NCI-H524 treated with DMSO at 0.1 percent for 48 hours (cell line): ENCODE results near the gene TEAD1.

Experiments
- DNase-seq: peaks from one replicate; lab custom pipeline; 2025; lab: John Stamatoyannopoulos, UW

The TEAD1 gene

DNA sequence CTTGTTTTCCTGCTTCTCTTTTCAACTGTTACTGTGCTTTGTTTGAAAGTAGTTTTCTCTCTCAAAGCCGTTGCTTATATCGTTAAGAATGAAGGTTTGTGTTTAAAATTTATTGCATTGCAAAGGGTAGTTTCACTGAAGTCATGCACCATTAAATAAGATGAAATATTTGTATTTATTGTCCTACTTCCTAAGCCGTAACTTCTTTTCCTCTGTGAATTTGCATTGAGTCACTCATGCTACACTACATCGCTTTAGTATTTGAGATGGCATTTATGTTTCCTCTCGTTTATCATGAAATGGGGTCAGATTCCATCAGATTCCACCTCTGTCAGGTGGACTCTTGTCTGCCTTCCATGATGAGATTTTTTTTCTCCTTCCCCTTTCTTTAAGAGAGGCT, 269.1 kb downstream of the TEAD1 start:
- no peak for DNase-seq

GRCh38 chr11:12944889-12945288, 270.7 kb downstream of the TEAD1 start:
- no peak for DNase-seq

GRCh38 chr11:12949453-12949852, 275.2 kb downstream of the TEAD1 start:
- no peak for DNase-seq

DNA sequence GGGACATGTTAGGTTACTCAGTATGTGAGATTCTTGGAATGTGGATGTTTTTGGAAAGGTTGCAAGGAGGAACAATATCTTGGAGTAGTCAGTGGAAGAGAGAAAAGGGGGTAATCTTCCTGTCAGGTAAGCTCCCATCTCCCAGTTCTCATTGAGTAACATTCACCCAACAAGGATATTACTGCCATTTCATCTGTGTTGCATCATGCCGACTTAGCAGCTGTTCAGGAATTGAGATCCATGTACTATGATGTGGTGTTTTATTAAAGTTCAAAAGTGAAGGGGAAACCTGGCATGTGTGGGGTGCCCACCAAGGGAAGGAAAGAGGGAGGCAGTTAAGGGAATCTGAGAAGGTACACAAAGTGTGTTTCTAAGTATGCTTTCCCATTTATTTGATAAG, 276.4 kb downstream of the TEAD1 start:
- no peak for DNase-seq

- no peak for DNase-seq
Observed at GRCh38 chr11:12951376-12951775, 277.2 kb downstream of the TEAD1 start.

DNA sequence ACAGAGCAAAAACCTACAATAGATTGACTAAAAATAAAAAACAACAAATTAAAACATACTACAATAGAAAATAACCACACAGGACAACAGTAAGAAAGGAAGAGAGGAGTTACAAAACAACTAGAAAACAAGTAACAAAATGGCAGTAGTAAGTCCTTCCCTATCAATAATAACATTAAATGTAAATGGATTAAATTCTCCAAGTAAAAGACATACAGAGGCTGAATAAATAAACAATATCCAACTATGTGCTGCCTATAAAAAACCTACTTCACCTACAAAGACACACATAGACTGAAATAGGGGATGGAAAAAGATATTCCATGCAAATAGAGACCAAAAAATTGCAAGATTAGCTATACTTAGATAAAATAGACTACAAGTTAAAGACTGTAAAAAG, 277.9 kb downstream of the TEAD1 start:
- DNase-seq, result no peak

GRCh38 chr11:12958986-12959385, 284.8 kb downstream of the TEAD1 start:
- DNase-seq, result no peak

GRCh38 chr11:12961615-12962014, 287.4 kb downstream of the TEAD1 start:
- no peak for DNase-seq

- DNase-seq, result no peak
Observed at GRCh38 chr11:12962306-12962705, 288.1 kb downstream of the TEAD1 start.

DNA sequence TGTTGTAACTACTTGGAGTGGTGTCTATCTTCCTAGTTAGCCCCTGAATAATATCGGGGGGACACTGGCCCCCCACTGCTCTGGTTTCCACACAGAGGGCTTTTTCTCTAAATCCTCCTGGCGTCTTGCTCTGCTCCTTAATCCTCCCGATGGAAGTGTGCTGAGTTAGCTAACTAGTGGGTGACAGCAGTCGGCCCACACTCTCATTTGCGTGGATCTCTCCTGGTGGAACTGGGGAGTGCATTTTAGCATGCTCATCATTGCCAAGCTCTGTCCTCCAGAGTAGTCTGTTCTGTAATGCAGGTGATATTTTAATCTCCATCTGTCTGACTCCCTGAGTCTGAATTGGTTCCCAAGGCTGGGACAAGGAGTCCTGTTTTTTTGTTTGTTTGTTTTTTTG, 288.8 kb downstream of the TEAD1 start:
- no peak for DNase-seq

DNA sequence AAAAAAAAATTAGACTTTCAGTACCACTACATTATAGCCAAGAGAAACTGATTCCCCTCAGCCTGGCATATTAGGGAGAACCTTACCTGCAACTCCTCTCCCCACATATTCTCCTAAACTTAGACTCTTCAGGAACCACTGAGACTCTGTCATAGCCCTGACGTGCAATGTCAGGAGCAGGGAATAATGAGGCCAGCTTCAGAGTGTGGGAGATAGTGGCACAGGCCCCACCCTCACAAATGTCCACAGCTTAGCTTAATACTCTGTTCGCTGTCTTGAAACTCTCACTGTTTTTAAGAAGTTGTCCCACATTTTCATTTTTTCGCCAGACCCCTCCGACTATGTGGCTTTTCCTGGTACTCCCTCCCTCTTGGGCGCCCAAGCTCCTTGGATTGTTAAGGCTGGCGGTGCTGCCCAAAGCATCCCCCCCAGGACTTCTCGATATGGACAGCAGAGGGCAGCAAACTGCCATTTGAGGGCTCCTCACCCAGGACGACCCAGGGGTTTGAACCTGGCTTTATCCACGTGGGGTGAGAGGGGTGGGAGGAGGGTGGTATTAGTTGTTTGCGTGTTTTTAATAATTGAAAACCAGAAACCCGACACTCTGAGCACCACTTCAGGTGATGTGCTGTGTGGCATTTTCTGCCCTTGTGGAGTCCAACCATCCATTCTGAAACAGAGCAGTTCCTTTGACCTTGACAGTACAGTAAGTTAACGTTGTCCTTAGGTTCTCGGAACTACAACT, 289.7 kb downstream of the TEAD1 start:
- DNase-seq, result peak; percentile 1

DNA sequence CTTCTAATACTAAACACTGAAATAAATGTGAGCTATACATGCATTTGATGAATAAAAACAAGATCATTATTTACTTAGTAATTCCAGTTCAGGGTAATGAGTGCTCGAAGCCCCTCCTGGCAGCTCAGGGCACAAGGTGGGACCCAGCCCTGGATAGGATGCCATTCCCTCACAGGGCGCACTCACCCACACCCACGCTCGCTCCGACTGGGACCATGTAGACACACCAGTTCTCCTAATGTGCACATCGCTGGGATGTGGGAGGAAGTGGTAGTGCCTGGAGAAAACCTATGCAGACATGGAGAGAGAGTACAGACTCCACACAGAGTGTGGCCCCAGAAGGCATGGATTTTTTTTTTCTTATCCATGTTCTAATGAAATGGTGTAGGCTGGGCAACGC, 290.4 kb downstream of the TEAD1 start:
- no peak for DNase-seq

DNA sequence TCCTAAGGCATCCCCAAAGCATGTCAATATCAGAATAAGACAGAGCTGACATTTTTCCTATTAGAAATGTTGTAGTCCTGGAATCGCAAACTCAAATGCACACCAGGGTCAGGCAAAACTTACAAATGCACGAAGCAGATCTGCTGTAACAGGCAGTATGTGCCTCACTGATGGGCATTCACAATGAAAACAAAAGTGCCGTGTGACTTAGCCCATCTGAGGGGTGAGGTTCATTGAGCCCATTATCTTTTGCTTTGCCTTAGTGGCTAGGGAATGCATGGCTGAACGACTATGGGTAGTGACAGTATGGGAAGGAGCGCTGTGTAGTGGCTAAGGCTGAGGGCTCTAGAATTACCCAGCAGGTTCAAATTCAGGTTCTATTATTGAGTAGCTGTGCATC, 291.8 kb downstream of the TEAD1 start:
- no peak for DNase-seq

GRCh38 chr11:12968101-12968500, 293.9 kb downstream of the TEAD1 start:
- no peak for DNase-seq

- no peak for DNase-seq
Observed at GRCh38 chr11:12968826-12969225, 294.6 kb downstream of the TEAD1 start.

DNA sequence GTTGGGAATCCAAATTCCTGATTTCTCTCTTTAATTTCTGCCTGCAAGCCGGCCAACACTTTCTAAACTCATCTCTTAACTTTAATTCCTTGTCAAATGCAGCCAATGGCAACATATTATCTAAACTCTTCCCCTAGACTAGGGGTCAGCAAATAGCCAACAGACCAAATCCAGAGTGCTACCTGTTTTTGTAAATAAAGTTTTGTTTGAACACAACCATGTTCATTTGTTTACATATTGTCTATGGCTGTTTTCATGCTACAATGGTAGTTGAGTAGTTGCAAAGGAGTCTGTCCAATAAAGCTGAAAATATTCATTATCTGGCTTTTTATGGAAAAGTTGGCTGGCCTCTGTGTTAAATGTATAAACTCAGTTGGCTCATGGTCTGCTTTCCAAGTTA, 297.7 kb downstream of the TEAD1 start:
- no peak for DNase-seq

DNA sequence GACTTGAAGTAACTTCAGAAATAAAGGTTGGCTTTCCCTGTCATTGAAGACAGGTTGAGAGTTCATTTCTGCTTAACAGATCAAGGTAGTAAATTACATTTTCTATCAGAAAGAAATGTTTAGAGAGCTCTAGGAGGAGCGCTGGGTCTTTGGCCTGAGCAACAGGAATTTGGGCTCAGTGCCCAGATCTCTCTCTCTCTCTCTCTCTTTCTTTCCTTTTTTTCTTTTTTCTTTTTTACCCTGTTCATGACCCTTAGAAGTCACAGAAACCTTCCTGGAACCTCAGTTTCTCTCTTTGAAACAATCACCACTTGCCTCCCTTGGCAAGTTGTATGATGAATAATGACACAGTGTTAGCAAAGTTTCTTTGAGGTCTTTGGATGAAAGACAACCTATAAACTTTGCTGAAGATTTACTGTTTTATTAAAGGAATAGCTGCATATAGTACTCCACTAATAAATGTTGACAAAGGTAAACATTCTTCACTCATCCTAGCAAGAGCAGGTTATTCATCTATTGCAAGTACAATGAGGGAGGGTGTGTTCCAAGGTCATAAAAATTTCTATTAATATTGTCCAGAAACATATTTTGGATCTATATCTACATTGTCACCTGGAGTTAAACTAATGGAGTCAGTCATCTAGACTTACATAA, 299.4 kb downstream of the TEAD1 start:
- no peak for DNase-seq

DNA sequence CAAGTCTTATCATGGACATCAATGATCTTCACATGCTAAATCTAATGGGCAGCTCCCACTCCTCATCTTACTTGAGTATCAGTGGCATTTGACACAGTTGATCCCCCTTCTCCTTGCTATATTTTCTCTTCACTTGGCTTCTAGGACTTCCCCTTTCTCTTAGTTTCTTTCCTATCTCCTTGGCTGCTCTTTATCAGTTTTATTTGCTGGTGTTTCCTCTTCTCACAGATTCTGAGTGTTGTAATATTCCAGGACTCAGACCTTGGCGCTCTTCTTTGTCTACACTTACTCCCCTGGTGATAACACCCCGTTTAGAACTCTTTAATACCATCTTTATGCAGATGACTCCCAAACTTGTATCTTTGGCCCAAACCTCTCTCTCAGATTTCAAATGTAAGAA, 301.0 kb downstream of the TEAD1 start:
- no peak for DNase-seq

DNA sequence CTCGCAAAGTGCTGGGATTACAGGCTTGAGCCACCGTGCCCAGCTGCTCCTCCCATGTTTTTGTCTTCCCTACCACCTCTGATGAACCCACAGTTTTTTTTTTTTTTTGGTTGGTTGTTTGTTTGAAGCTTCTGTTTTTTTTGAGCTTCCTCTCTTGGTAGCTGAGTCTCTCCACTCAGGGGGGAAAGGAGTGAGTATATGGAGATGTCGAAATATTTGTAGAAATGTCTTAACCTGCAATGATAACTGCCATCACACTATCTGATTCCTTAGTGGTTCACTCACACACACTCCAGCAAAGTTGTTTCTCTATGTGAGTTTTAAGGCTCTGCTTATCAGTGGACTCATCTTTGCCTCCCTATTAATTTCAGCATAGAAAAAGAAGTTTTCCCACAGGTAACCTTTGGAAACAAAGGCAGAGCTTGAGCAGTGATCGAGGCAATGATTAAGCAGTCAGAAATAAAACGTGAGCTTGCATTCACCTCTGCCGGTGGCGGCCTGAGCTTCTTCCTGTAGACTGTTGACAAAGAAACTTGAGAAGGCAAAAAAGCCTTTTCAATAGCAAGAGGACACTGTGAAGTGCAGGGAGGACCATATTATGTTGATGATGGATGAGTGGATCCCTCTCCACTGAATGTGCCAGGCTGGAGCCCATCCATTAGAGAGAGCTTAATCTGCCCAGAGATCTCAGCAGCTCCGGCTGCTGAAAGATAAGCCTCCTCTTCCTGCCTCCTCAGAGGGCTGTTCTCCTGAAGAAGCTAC, 305.9 kb downstream of the TEAD1 start:
- no peak for DNase-seq

DNA sequence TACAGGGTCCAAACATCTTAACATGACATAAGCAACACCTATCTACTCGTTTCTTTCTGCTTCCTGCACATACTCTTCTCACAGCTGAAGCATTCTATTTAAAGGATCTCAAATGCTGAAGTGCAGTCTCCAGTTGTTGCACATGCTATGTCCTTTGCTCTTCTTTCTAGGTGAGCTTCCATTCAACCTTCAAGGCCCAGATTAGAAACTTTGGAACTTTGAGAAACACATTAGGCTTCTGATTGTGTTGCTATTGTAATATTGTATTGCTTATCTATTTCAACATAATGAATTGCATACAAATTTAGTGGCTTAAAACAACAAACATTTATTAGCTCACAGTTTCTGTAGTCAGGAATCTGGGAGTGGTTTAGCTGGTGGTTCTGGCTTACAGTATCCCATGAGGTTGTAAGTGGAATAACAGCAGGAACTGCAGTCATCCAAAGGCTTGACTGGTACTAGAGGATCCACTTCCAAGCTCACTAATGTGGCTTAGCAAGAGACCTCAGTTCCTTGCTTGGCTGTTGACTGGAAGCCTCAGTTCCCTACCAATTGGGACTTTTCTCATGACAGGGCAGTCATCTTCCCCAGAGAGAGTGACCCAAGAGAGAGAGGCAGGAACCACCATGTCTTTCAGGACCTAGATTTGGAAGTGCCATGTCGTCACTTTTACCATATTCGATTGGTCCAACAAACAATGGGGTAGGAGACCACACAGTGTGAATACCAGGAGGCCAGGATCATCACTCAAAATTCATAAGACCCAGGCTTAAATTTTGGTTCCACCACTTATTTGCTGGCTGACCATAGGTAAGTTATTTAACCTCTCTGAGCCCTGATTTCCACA, 307.7 kb downstream of the TEAD1 start:
- no peak for DNase-seq

DNA sequence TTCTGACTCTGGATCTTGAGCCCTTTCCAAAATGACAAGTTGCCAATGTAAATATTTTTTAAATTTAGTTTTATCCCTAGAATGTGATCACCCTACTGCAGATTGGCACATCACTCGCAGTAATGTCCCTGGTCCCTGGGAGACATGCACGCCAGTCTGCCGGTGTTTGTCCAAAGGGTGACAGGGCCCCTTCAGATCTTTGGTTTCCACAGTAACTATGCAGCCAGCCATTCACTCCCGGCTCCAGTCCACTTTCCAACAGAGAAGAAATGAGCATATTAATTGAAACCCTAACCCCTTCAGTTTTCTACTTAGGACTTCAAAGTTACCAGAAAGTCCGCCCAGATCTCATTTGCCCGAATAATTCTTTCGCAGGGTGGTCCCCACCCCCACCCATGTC, 309.1 kb downstream of the TEAD1 start:
- DNase-seq, result no peak

GRCh38 chr11:12986194-12986898, 312.1 kb downstream of the TEAD1 start:
- no peak for DNase-seq
